ENCODE results near the gene ZNF48.

DNA sequence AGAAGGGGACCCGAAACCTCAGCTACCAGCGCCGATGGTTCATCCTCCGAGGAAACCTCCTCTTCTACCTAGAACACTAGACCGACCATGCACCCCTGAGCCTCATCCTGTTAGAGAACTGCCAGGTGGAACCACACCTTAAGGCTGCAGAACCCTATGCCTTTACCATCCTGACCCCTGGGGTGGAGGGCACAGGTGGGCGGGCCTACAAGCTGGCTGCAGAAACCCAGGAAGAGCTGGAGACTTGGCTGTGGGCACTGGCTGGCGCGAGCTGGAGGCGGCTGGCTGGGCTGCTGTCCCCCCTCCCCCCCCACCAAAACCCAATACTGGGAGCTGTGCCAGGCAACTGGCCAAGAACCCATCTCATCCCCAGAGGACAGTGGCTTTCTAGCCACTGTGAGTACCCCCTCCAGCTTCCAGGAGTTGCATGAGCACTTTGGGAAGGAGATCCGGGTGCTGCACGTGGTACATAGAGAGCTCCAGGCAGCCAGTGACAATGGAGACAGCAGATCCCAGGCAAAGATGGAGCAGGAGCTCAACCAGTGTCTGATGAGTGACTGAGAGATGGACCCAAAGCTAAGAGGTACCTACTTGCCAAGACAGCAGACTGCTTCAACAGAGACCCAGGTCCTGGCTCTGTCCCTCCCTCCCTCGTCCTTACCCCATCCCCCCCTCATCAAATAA is 38.7 kb upstream of the ZNF48 start:
- TF ChIP-seq TAF1 (IDR thresholded peaks at IDR 0.05; ENCODE audit: borderline replicate concordance, insufficient read depth, low read length): no peak
- TF ChIP-seq, protein P1, sequence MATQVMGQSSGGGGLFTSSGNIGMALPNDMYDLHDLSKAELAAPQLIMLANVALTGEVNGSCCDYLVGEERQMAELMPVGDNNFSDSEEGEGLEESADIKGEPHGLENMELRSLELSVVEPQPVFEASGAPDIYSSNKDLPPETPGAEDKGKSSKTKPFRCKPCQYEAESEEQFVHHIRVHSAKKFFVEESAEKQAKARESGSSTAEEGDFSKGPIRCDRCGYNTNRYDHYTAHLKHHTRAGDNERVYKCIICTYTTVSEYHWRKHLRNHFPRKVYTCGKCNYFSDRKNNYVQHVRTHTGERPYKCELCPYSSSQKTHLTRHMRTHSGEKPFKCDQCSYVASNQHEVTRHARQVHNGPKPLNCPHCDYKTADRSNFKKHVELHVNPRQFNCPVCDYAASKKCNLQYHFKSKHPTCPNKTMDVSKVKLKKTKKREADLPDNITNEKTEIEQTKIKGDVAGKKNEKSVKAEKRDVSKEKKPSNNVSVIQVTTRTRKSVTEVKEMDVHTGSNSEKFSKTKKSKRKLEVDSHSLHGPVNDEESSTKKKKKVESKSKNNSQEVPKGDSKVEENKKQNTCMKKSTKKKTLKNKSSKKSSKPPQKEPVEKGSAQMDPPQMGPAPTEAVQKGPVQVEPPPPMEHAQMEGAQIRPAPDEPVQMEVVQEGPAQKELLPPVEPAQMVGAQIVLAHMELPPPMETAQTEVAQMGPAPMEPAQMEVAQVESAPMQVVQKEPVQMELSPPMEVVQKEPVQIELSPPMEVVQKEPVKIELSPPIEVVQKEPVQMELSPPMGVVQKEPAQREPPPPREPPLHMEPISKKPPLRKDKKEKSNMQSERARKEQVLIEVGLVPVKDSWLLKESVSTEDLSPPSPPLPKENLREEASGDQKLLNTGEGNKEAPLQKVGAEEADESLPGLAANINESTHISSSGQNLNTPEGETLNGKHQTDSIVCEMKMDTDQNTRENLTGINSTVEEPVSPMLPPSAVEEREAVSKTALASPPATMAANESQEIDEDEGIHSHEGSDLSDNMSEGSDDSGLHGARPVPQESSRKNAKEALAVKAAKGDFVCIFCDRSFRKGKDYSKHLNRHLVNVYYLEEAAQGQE (IDR thresholded peaks at IDR 0.05; ENCODE audit: insufficient read depth in 1 of 2, low read depth in 2 of 2, low read length in 2 of 2): no peak

Measured in PFSK-1 (cell line).